Transverse colon (tissue), 4 donors: ENCODE measurements around the gene USP22. TPM values are rescaled to one million over a fixed set of nuclear protein-coding genes. Genes with fewer than 3 reads are reported as not detected.
A peak's percentile ranks its signal among the peaks of the same experiment; 100 is the strongest.

Source experiments
- DNase-seq: peaks from one replicate; pipeline ENCODE4 v3.0.0-alpha.2; 2019
- H3K27ac ChIP-seq, 4 donors: fragments of 200-600 bp; sonication (generic); 2 replicates each; pipeline ENCODE4 v1.5.1; 2016 to 2018; ENCODE audit warnings: inconsistent platforms in 4 of 4
- H3K27me3 ChIP-seq: fragments of 200-600 bp; sonication (generic); 2 replicates; pipeline ENCODE4 v1.5.1; 2017; ENCODE audit warnings: inconsistent platforms
- H3K36me3 ChIP-seq, 4 donors: fragments of 200-600 bp; sonication (generic); 2 replicates each; pipeline ENCODE4 v1.5.1; 2017 to 2019; ENCODE audit warnings: inconsistent platforms in 4 of 4
- H3K4me1 ChIP-seq, 4 donors: fragments of 200-600 bp; sonication (generic); 2 replicates each; pipeline ENCODE4 v1.5.1; 2017 to 2020; ENCODE audit warnings: inconsistent platforms in 4 of 4
- H3K4me3 ChIP-seq, 4 donors: fragments of 200-600 bp; sonication (generic); 1 replicate in 1 of 4; 2 replicates in 3 of 4; pipeline versions ENCODE4 v1.5.1 to v1.6.1; 2017 to 2019; ENCODE audit warnings: inconsistent platforms in 4 of 4
- H3K9me3 ChIP-seq, 2 donors: fragments of 200-600 bp; sonication (generic); 2 replicates each; pipeline ENCODE4 v1.5.1; 2017 to 2019; ENCODE audit warnings: inconsistent platforms in 2 of 2
- EP300 ChIP-seq: sonication (generic); formaldehyde crosslinking; IDR thresholded peaks from one replicate; pipeline ENCODE4 v1.6.1; 2017; ENCODE audit warnings: antibody characterized with exemption, low read depth
- POLR2A ChIP-seq: fragments of 450-650 bp; IDR thresholded peaks from one replicate; pipeline ENCODE4 v1.6.1; 2016; ENCODE audit warnings: antibody characterized with exemption, mild to moderate bottlenecking, moderate library complexity
- POLR2AphosphoS5 ChIP-seq, 3 donors: sonication (generic); formaldehyde crosslinking; IDR thresholded peaks; one replicate each; pipeline ENCODE4 v1.6.1; 2016; ENCODE audit warnings: antibody characterized with exemption in 3 of 3
- WGBS, 2 donors: methylation state at CpG; one replicate each; pipeline ENCODE4 v1.1.5; 2018; ENCODE audit warnings: low coverage in 1 of 2; 5-methylcytosine and 5-hydroxymethylcytosine counted together
- in situ Hi-C, 4 donors: fragments of 200-750 bp; cut with MboI; loops; one replicate each; pipeline versions ENCODE4 v1.15.0 to v1.15.1; 2017; ENCODE audit warnings: low sequenced_read_pairs in 3 of 4, low pct_ligation_motif_present in 1 of 4, low pct_unique_long_range_greater_than_20kb in 1 of 4
- intact Hi-C: fragments of 100-400 bp; cut with DNase I; formaldehyde crosslinking; loops from one replicate; pipeline ENCODE4 v1.15.1; 2023; ENCODE audit warnings: low total_unique reads
- total RNA-seq, 4 donors: library from RNA; depleted of rRNA; stranded (reverse); fragments of >200 nt; gene quantifications; one replicate each; pipeline ENCODE4 v1.1.0, GENCODE V29; 2016
- TF ChIP-seq, protein P1 (sequence below), 5 experiments: fragments of 200-600 bp in 3 of 5; fragments of 450-650 bp in 2 of 5; sonication (generic) in 3 of 5; IDR thresholded peaks; 1 replicate in 2 of 5; 2 replicates in 3 of 5; pipeline ENCODE4 v1.5.1; 2016 to 2017; ENCODE audit warnings: antibody characterized with exemption in 5 of 5, inconsistent platforms in 3 of 5, mild to moderate bottlenecking in 2 of 5, moderate library complexity in 1 of 5

Gene USP22
- total RNA-seq, 4 donors from 2014 or later: 95.5 to 123 (median 108) TPM

DNA sequence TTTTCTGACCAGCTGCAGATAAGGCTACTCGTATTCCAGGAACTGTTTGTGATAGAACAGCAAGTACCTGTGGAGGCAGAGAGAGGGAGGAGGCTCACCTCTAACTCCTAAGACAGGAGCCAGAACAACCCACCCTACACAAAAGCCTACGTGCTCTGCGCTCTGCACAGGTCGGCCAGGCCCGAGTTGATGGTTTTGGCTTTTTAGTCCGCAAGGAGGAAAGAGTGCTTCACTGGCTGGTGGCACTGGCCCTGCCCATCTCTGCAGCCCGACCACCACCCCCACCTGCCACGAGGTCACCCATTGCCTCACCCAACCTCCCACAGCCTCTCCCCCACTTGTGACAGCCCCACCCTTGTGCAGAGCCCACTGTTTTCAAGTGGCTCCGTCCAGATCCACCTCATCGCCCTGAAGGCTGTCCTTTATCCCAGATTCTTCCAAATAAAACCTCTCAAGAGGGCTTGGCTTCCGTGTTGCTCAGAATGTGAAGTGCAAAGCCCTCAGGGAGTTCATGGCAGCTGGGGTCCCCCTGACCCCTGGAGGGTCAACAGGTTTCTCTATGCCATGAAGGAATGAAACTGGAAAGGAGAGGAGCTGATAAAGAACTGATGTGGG lies 39.7 kb downstream of the USP22 start:
- 60 to 83% methylated on average over 3 to 11 of the region's 11 CpGs for WGBS, 2 donors
- intact Hi-C loops: no loop called here
- no peaks in the 10 kb centered on the region for H3K9me3 ChIP-seq
- no peaks in the 10 kb centered on the region for H3K27me3 ChIP-seq
- no peak for DNase-seq
- no peak for TF ChIP-seq POLR2A
- in situ Hi-C loops: no loop called here
- no peak overlapping the region for H3K27ac ChIP-seq
- H3K36me3 ChIP-seq: peaks cover 0 to 59% (median 22%) of the 10 kb centered on the region in 4 donors
- no peak overlapping the region for H3K4me3 ChIP-seq
- H3K4me1 ChIP-seq: peaks cover 9 to 33% (median 15%) of the 10 kb centered on the region in 4 donors

- Histone ChIP-seq H3K27ac (peak overlapping the region in 3 of 4 donors; percentile 5 to 43 (median 36)), H3K27me3 (no peaks in the 10 kb centered on the region), H3K4me1 (peaks cover 9 to 33% (median 15%) of the 10 kb centered on the region in 4 donors), H3K36me3 (peaks cover 0 to 53% (median 20%) of the 10 kb centered on the region in 4 donors), H3K9me3 (no peaks in the 10 kb centered on the region), H3K4me3 (no peak overlapping the region)
- in situ Hi-C loops: no loop called here
- 88 to 90% methylated on average over 11 to 26 of the region's 26 CpGs for WGBS, 2 donors
- TF ChIP-seq, protein P1, sequence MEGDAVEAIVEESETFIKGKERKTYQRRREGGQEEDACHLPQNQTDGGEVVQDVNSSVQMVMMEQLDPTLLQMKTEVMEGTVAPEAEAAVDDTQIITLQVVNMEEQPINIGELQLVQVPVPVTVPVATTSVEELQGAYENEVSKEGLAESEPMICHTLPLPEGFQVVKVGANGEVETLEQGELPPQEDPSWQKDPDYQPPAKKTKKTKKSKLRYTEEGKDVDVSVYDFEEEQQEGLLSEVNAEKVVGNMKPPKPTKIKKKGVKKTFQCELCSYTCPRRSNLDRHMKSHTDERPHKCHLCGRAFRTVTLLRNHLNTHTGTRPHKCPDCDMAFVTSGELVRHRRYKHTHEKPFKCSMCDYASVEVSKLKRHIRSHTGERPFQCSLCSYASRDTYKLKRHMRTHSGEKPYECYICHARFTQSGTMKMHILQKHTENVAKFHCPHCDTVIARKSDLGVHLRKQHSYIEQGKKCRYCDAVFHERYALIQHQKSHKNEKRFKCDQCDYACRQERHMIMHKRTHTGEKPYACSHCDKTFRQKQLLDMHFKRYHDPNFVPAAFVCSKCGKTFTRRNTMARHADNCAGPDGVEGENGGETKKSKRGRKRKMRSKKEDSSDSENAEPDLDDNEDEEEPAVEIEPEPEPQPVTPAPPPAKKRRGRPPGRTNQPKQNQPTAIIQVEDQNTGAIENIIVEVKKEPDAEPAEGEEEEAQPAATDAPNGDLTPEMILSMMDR (IDR thresholded peaks at IDR 0.05): no peak
- no peak for TF ChIP-seq POLR2AphosphoS5 (IDR thresholded peaks at IDR 0.05)
- no peak for TF ChIP-seq POLR2A
- TF ChIP-seq EP300: no peak
- no peak for DNase-seq
- intact Hi-C loops: no loop called here
Observed at GRCh38 chr17:21002309-21003006, 40.4 kb downstream of the USP22 start.

DNA sequence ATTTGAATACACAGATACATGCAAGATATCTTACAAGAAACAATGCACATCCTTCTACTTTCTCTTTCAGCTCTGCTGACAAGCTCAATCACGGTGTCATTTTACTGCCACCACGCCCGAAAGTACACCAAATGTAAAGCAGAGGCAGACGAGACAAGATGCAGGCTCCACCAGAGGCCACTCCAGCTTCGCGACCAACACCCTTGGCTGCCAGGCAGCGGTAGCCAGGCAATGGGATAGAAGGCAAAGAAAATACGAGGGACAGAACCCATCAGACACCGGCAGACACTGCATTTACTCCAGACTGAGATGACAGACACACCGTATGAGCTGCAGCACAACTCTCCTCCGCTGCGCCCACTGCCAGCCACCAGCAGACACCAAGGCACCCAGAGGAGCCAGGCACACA lies 41.0 kb downstream of the USP22 start:
- intact Hi-C loops (no loop called here), in situ Hi-C loops (no loop called here)
- no peaks in the 10 kb centered on the region for H3K27me3 ChIP-seq
- H3K36me3 ChIP-seq: peaks cover 0 to 46% (median 17%) of the 10 kb centered on the region in 4 donors
- H3K4me3 ChIP-seq: no peak overlapping the region
- peaks cover 9 to 33% (median 15%) of the 10 kb centered on the region in 4 donors for H3K4me1 ChIP-seq
- 43 to 48% methylated on average over 4 to 12 of the region's 12 CpGs for WGBS, 2 donors
- TF ChIP-seq POLR2A: no peak
- TF ChIP-seq POLR2AphosphoS5 (IDR thresholded peaks at IDR 0.05): peak in 1 of 3 donors; percentile 10
- peak; percentile 37 for DNase-seq
- peak overlapping the region; percentile 5 to 52 (median 40) for H3K27ac ChIP-seq
- H3K9me3 ChIP-seq: no peaks in the 10 kb centered on the region

GRCh38 chr17:21001111-21001812 lies 41.5 kb downstream of the USP22 start:
- peaks cover 9 to 33% (median 15%) of the 10 kb centered on the region in 4 donors for H3K4me1 ChIP-seq
- peak overlapping the region; percentile 5 to 52 (median 40) for H3K27ac ChIP-seq
- intact Hi-C loops (no loop called here), in situ Hi-C loops (no loop called here)
- WGBS, 2 donors: 51 to 62% methylated on average over 3 to 7 of the region's 7 CpGs
- H3K36me3 ChIP-seq: peaks cover 0 to 41% (median 15%) of the 10 kb centered on the region in 4 donors
- H3K4me3 ChIP-seq: no peak overlapping the region
- H3K9me3 ChIP-seq: no peaks in the 10 kb centered on the region
- TF ChIP-seq EP300 (no peak), POLR2AphosphoS5 (IDR thresholded peaks at IDR 0.05) (no peak), POLR2A (no peak)
- TF ChIP-seq, protein P1 (IDR thresholded peaks at IDR 0.05): no peak
- no peak for DNase-seq
- no peaks in the 10 kb centered on the region for H3K27me3 ChIP-seq
